ENCODE results near the gene AKAP14. TPM values are rescaled to one million over a fixed set of nuclear protein-coding genes. Genes with fewer than 3 reads are reported as not detected.
"Not testable (repeated sequence)": the region's sequence is repeated elsewhere in the genome, so short reads cannot be mapped to it uniquely, and the experiment has no call there.

The AKAP14 gene
- total and polyA plus RNA-seq, 4 donors = 7.2 to 10.4 (median 7.7) TPM

- no peaks in the 10 kb centered on the region for H3K36me3 ChIP-seq (ENCODE audit: control insufficient read depth in 4 of 4, insufficient read depth in 4 of 4, low read length in 4 of 4)
- H3K9me3 ChIP-seq (ENCODE audit: control insufficient read depth in 4 of 4, insufficient read depth in 3 of 4, low read length in 3 of 4) = no peaks in the 10 kb centered on the region
- no peaks in the 10 kb centered on the region for H3K27me3 ChIP-seq (ENCODE audit: control insufficient read depth in 3 of 3, insufficient read depth in 3 of 3, low read length in 2 of 3)
- no peak overlapping the region for H3K9ac ChIP-seq (ENCODE audit: insufficient read depth in 1 of 2, low read length in 2 of 2)
- H3K4me3 ChIP-seq = no peak overlapping the region
- no peak overlapping the region for H3K27ac ChIP-seq (ENCODE audit: low read depth in 1 of 2, low read length in 1 of 2)
- TF ChIP-seq CTCF (IDR thresholded peaks at IDR 0.05; ENCODE audit: control extremely low read depth, extremely low read depth) = no peak
- no peak for DNase-seq
- no peaks in the 10 kb centered on the region for H3K4me1 ChIP-seq (ENCODE audit: control insufficient read depth in 5 of 5, insufficient read depth in 5 of 5, low read length in 5 of 5)
- ATAC-seq (ENCODE audit: insufficient read depth, low FRiP score) = no peak
Observed at GRCh38 chrX:119960625-119961024, 64.9 kb downstream of the AKAP14 start.

- not testable (repeated sequence) for H3K4me3 ChIP-seq; H3K36me3 ChIP-seq (ENCODE audit: control insufficient read depth in 4 of 4, insufficient read depth in 4 of 4, low read length in 4 of 4); H3K4me1 ChIP-seq (ENCODE audit: control insufficient read depth in 5 of 5, insufficient read depth in 5 of 5, low read length in 5 of 5); H3K27ac ChIP-seq (ENCODE audit: low read depth in 1 of 2, low read length in 1 of 2); H3K9me3 ChIP-seq (ENCODE audit: control insufficient read depth in 4 of 4, insufficient read depth in 3 of 4, low read length in 3 of 4); H3K27me3 ChIP-seq (ENCODE audit: control insufficient read depth in 3 of 3, insufficient read depth in 3 of 3, low read length in 2 of 3); ATAC-seq (ENCODE audit: insufficient read depth, low FRiP score); DNase-seq; H3K9ac ChIP-seq (ENCODE audit: insufficient read depth in 1 of 2, low read length in 2 of 2)
- WGBS, 2 donors = 83% methylated on average over 1 of the region's 1 CpG
Observed at GRCh38 chrX:119966837-119967236, 71.1 kb downstream of the AKAP14 start.

Other genes starting within 250 kb of the AKAP14 start
- gene SEPTIN6, start 202.7 kb upstream of the AKAP14 start, total RNA-seq = 10 to 100 TPM; 21.7 to 25.8 TPM
- gene SEPTIN6, start 202.7 kb upstream of the AKAP14 start, polyA plus RNA-seq = 10 to 100 TPM in 1 of 2 donors, 1 to 10 TPM in 1; 6.2 to 13.5 TPM
- gene SOWAHD, start 137.3 kb upstream of the AKAP14 start, total RNA-seq = 1 to 10 TPM; 1.4 to 5.8 TPM
- gene SOWAHD, start 137.3 kb upstream of the AKAP14 start, polyA plus RNA-seq = 1 to 10 TPM; 3.0 TPM
- 1,000 to 10,000 TPM in 1 of 2 donors, 100 to 1,000 TPM in 1; 662 to 1,097 TPM for gene RPL39, start 104.3 kb upstream of the AKAP14 start, total RNA-seq
- over 10,000 TPM in 1 of 2 donors, 1,000 to 10,000 TPM in 1; 4,331 to 10,699 TPM for gene RPL39, start 104.3 kb upstream of the AKAP14 start, polyA plus RNA-seq
- gene UPF3B, start 42.9 kb upstream of the AKAP14 start, total RNA-seq = 1 to 10 TPM; 5.5 to 8.5 TPM
- 10 to 100 TPM in 1 of 2 donors, 1 to 10 TPM in 1; 5.0 to 11.7 TPM for gene UPF3B, start 42.9 kb upstream of the AKAP14 start, polyA plus RNA-seq
- 10 to 100 TPM; 11.0 to 13.5 TPM for gene RNF113A, start 24.2 kb upstream of the AKAP14 start, total RNA-seq
- 10 to 100 TPM; 16.3 to 17.0 TPM for gene RNF113A, start 24.2 kb upstream of the AKAP14 start, polyA plus RNA-seq
- 10 to 100 TPM; 37.1 to 74.9 TPM for gene NDUFA1, start 24.1 kb upstream of the AKAP14 start, total RNA-seq
- gene NDUFA1, start 24.1 kb upstream of the AKAP14 start, polyA plus RNA-seq = 100 to 1,000 TPM; 100 to 247 TPM
- 1 to 10 TPM; 7.4 to 9.5 TPM for gene NKAP, start 47.9 kb downstream of the AKAP14 start, total RNA-seq
- gene NKAP, start 47.9 kb downstream of the AKAP14 start, polyA plus RNA-seq = 1 to 10 TPM; 4.7 to 9.8 TPM
- gene RHOXF2B, start 181.8 kb downstream of the AKAP14 start, total RNA-seq = under 1 TPM in 1 of 2 donors, not detected in 1; 0.12 TPM
- gene RHOXF2B, start 181.8 kb downstream of the AKAP14 start, polyA plus RNA-seq = not detected
- not detected for gene RHOXF1, start 220.0 kb downstream of the AKAP14 start, total RNA-seq
- under 1 TPM in 1 of 2 donors, not detected in 1; 0.37 TPM for gene RHOXF1, start 220.0 kb downstream of the AKAP14 start, polyA plus RNA-seq